ENCODE data around the gene MRPL23.
"Not testable (repeated sequence)": the region's sequence is repeated elsewhere in the genome, so short reads cannot be mapped to it uniquely, and the experiment has no call there.

MRPL23 gene

DNA sequence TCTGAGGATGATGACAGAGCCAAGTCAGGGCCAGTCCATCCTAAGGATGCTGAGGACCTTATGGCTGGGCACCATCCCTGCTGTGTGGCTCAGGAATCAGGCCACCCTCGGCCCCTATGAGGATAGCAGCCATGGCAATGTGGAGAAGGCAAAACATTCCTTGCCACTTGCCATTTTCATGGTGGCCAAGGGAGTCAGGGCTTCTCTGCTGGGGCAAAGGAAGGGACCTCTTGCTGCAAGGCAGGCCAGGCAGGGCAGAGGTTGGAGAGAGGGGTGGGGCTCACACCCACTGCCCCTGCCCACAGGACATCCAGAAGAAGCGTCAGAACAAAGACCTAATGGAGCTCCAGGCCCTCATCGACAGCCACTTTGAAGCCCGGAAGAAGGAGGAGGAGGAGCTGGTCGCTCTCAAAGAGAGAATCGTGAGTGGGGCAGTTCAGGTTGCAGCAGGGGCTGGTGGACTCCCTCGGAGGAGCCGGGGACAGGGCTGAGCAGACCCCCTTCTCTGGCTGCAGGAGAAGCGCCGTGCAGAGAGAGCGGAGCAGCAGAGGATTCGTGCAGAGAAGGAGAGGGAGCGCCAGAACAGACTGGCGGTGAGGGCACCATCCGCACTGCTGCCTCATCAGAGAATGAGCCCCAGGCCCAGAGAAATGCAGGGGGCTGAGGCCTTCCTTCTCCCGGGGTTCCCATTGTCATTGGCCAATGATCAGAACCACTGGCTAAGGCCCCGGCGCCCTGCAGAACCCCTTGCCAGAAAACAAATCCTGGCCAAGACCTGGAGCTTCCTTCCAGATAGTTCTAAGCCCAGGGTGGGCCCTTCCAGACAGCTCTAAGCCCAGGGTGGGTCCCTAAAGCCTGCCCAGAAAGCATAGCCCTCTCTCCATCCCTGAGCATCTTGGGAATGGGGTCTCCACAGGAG, 13.5 kb upstream of the MRPL23 start:
- no peak for DNase-seq (ENCODE audit: low read depth in 2 of 2)

GRCh38 chr11:1934335-1935155, 12.6 kb upstream of the MRPL23 start:
- DNase-seq (ENCODE audit: low read depth in 2 of 2), result no peak

DNA sequence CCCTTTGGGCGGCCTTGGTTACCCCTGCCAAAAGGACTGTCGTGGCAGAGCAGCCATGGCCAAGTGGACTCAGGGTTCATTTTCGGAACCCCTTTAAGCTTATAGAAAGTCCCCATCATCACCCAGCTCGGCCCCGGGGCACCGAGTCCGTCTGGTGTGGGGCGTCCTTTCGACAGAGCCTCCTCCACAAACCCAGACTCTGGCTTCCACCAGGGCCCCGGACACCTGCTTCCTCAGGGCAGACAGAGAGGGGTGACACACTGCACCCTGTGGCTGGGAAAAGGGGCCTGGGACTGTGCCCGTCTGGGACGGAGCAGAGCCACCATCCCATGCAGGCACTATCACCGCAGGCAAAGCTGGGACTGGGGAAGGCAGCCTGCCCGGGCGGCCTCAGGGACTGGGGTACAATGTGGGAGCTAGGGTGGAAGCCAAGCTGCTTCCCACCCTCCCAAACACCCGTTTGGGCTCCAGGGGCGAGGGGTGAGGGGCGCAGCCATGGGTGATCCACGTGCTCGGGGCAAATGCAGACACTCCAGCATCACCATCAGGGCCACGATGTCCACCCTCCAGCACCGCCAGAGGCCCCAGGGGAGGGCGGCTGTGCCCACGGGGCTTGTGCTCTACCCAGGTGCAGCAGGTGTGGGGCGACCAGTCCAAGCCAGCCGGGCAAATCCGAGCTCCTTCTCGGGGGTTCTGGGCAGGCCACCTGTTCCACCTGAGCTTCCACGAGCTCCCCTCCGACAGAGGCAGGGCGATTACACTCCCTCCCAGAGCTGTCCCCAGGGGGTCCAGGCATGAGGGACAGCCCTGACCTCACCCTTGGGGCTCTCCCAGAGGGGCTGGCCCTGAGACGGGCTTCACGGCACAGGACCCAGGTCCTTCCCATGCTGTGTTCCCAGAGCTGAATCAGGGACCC, 11.7 kb upstream of the MRPL23 start:
- DNase-seq (ENCODE audit: low read depth in 2 of 2), result no peak

DNA sequence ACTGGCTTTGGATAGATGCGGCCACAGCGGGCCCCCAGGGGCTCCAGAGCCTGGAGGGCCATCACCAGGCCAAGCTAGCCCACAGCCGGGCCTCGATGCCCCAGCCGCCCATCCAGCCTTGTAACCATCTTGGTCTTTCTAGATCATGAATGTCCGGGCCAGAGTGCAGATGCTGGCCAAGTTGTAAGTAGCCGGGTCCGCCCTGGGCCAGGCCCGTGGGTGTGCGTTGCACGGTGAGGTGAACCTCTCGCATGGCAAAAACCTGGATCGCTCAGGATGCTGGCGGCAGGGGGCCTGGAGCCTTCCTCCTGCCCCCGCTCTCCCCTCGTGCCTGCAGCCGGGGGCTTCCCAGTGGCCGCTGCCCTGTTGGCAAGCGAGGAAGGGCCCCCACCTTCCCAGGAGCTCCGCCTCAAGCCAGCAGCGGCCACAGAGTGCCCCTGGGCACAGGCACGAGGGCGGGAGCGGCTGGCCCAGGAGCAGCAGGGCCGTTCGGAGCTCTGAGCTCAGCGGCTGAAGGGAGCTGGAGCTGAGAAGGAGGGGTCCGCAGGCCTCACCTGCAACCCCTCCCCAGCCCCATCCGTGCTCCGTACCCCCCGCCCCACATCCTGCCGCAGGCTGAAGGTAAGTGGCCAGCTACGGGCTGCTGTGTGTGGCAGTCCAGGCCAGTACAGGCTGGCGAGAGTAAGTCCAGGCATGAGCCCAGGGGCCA, 10.9 kb upstream of the MRPL23 start:
- no peak for DNase-seq (ENCODE audit: low read depth in 2 of 2)

- DNase-seq (ENCODE audit: low read depth in 2 of 2), result no peak
Measured at GRCh38 chr11:1936781-1937615, 10.1 kb upstream of the MRPL23 start.

GRCh38 chr11:1937616-1938342, 9.4 kb upstream of the MRPL23 start:
- DNase-seq (ENCODE audit: low read depth in 2 of 2), result no peak

- DNase-seq (ENCODE audit: low read depth in 2 of 2), result no peak
Measured at GRCh38 chr11:1938343-1939005, 8.7 kb upstream of the MRPL23 start.

GRCh38 chr11:1939006-1939625, 8.0 kb upstream of the MRPL23 start:
- DNase-seq (ENCODE audit: low read depth in 2 of 2), result no peak

GRCh38 chr11:1939788-1940187, 7.3 kb upstream of the MRPL23 start:
- DNase-seq (ENCODE audit: low read depth in 2 of 2), result not testable (repeated sequence)

- DNase-seq (ENCODE audit: low read depth in 2 of 2), result no peak
Measured at GRCh38 chr11:1942558-1943260, 4.4 kb upstream of the MRPL23 start.

DNA sequence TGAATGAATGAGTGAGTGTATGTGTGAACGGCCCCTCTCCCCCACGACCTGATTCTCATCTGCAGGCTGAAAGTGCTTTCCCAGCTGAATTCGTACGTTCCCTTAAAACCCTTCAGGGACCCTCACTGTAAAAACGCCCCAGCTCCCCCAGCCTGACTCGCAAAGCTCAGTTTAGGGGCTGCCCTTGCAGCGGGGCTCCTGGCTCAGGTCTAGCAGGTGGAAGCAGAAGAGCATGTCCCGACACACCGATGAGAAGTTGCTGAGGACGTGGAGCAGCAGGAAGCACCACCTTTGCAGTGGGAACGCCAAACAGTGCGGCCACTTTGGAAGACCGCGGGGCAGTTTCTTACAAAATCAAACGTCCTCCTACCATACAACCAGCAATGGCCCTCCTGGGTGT, 3.6 kb upstream of the MRPL23 start:
- no peak for DNase-seq (ENCODE audit: low read depth in 2 of 2)

- no peak for DNase-seq (ENCODE audit: low read depth in 2 of 2)
Measured at GRCh38 chr11:1943977-1944376, 3.2 kb upstream of the MRPL23 start.

GRCh38 chr11:1947592-1948237, 583 bp downstream of the MRPL23 start:
- DNase-seq (ENCODE audit: low read depth in 2 of 2), result no peak

DNA sequence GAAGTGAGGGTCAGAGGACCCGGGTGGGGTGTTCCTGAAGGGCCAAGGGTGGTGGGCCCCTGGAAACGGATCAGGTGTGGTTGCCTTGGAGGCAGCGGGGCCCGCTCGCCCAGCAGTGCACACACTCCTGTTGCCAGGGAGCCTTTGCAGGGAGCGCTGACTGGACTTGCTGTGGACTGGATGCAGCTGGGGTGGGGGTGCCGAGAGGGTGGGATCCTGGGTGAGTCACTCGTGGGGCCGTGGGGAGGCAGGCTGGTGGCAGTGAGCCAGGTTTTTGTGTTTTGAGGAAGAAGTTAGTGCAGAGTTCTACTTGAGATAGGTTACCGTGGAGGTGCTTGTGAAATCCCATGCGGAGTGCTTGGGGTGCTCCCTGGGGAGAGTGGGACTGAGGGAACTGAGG, 1.3 kb downstream of the MRPL23 start:
- no peak for DNase-seq (ENCODE audit: low read depth in 2 of 2)

DNA sequence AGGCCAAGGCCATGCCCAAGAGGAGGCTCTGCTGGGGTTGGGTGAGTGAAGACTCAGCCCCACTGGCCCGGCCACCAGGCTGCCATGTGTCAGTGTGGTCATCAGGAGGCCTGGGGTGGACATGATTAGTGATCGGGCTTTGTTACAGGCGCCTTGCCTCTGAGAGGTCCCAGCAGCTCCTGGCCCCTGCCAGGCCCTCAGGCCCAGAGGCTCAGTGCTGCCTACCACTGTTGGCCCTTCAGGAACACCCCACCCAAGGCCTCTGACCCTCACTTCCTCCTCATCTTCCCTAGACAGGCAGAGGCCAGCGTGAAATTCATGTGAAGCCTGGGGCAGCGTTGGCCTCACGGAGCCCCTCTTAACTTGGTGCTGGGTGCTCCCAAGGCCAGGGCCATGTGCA, 2.2 kb downstream of the MRPL23 start:
- no peak for DNase-seq (ENCODE audit: low read depth in 2 of 2)

GRCh38 chr11:1949922-1950321, 2.8 kb downstream of the MRPL23 start:
- no peak for DNase-seq (ENCODE audit: low read depth in 2 of 2)

DNA sequence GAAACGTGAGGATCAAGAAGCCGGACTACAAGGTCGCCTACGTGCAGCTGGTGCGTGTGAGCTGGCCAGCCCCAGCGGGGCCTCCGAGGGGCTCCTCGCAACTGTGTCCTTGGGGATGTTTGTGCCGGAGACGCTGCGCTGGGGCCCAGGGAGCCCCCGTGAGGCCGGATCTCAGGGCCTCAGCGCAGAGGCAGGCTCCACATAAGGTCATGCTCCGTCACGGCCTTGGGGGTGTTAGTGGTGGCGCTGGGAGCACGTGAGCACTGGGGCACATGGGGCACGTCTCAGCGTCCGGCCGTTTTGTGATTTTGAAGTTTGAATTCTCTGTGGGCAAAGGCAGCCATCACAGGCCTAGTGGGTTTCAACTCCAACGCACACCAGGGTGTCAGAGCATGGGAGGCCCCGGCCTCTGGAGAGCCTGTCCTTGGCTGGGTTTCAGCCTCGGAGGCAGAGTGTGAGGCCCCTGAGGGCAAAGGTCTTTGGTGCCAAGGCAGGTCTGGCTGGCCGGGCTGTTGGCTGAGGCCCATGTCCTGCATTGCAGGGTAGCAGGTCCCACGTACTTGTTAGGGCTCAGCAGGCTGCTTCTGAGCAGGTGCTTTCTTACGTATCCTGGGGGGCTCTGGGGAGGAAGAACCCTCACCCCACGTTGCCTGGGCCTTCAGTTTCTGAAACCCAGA, 5.8 kb downstream of the MRPL23 start:
- no peak for DNase-seq (ENCODE audit: low read depth in 2 of 2)
